HG03066 (cell line): Measurements from ENCODE around the gene F10.

Experiments used
- ATAC-seq: cut with Tn5 transposase; IDR thresholded peaks from one replicate; pipeline ENCODE4 v1.9.1; 2021; ENCODE audit warnings: low read depth; ENCODE audit not compliant: unreplicated experiment

Gene F10

GRCh38 chr13:113166681-113167080 lies 44.1 kb downstream of the F10 start:
- ATAC-seq: no peak

- ATAC-seq: no peak
These were observed 44.6 kb downstream of the F10 start for GRCh38 chr13:113167155-113167554.

- ATAC-seq: no peak
These were observed 45.0 kb downstream of the F10 start for GRCh38 chr13:113167575-113167974.

DNA sequence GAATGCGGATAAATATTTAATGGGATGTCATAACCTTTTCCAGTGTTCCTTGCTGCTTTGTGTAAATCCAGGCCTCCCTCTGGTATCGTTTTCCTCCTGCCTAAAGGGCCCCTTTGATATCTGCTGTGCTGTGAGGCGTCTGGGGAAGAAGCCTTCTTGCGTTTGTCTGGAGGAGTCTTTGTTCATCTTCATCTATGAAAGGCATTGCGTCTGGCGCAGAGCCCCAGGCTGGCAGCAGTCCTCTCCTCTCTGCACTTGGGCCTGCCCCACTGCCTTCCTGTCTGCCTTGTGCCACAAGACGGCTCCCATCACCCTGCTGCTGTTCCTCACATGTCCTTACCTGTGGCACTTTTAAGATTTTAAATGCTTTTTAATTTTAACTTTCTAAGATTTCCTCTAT lies 45.6 kb downstream of the F10 start:
- no peak for ATAC-seq

- no peak for ATAC-seq
These were observed 47.0 kb downstream of the F10 start for GRCh38 chr13:113169277-113170272.

DNA sequence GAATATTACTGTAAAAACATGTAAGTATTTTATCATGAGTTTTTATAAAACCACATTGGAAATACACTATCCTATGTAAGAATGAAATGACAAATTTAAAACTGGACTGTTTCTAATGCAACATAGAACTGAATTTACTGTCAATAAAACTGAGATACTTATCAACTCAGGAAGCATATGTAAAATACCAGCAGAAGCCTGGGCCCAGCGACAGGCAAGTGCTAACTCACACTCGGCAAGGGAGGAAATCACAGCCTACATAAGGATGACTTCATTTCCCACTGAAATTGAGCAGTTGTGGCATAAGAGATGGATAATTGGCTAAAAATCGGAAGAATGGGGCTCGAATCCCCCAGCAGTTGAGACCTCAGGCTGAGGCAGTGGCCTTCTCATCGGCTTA lies 47.9 kb downstream of the F10 start:
- no peak for ATAC-seq

GRCh38 chr13:113171250-113172125 lies 48.9 kb downstream of the F10 start:
- ATAC-seq: no peak

DNA sequence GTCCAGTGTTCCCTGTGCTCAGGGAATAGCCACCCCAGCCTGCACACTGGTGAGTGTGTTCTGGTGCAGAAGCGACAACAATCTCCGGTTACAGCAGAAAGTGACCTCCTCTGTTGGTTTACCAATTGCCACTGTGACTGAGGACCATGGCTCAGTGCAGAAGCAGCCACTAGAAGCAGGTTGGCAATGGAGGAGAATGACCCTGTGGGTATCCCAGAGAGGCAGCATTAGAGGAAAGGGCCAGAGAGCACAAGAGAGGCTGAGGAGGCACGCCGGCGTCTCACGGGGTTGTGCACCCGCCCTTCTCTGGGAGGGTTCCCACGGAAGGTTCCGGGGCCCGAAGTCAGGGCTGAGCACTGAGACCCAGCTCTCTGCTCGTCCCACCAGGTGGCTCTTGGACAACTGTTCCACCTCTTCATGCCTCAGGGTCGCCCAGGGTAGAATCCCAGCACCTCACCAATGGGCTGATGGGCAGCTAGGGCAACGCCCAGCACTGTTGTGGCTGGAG lies 49.9 kb downstream of the F10 start:
- no peak for ATAC-seq

- ATAC-seq: no peak
These were observed 53.7 kb downstream of the F10 start for GRCh38 chr13:113176280-113176679.

DNA sequence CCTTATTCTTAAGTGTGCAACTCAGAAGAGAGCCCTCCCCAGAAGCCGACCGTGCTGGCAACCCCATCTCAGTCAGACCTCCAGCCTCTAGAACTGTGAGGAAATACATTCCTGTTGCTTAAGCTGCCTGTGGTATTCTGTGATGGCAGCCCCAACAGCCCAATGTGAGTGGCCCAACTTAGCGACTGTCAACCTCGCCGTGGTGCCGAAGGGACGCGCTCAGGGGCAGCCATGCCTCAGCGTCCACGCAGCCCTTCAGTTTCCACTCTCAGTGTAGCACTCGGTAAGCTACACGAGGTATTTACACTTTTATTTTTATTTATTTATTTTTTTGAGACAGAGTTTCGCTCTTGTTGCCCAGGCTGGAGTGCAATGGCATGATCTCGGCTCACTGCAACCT lies 54.2 kb downstream of the F10 start:
- ATAC-seq: no peak

DNA sequence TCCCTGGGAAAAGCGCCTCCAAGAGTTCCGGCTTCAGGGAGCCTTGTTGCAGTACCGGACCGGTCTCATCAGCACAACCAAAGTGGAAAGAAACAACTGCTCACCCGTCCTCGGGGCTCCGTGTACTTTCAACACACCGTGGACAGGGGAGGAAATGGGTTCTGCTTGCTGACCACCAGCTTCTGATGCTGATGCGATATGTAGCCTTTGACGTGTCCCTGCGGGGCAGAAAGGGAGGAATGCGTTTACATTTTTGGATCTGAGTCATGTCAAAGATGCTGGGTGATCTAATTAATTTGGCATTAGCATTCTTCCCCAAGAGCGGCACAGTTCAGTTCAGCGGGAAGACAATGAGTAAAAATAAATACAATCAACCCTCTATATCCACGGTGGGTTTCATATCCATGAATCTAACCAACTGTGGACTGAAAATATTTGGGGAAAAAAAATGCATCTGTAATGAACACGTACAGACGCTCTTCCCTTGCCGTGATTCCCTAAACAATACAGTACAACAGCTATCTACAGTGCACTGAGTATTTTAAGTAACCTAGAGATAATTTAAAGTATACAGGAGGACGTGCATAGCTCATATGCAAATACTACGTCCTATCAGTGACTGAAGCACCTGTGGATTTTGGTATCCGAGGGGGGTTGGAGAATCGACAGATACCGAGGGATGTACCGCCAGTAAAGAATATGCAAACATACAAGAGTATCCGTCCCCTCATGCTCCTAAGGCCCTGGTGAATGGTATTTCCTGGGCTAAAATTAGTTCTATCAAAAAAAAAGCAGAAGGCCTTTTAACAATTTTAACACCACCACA lies 55.7 kb downstream of the F10 start:
- no peak for ATAC-seq

DNA sequence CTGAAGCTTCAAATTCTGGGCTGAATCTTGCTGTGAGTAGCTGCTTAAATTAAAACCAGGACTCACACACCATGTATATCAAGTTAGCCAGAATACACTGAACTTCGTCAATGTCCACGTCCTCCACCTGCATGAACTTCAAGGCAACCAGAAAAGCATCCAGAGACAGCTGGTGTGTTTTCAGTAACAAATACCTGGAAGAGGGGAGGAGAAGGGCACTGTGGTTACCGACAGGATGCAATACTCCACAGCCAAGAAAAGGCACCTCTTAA lies 56.2 kb downstream of the F10 start:
- ATAC-seq: no peak

DNA sequence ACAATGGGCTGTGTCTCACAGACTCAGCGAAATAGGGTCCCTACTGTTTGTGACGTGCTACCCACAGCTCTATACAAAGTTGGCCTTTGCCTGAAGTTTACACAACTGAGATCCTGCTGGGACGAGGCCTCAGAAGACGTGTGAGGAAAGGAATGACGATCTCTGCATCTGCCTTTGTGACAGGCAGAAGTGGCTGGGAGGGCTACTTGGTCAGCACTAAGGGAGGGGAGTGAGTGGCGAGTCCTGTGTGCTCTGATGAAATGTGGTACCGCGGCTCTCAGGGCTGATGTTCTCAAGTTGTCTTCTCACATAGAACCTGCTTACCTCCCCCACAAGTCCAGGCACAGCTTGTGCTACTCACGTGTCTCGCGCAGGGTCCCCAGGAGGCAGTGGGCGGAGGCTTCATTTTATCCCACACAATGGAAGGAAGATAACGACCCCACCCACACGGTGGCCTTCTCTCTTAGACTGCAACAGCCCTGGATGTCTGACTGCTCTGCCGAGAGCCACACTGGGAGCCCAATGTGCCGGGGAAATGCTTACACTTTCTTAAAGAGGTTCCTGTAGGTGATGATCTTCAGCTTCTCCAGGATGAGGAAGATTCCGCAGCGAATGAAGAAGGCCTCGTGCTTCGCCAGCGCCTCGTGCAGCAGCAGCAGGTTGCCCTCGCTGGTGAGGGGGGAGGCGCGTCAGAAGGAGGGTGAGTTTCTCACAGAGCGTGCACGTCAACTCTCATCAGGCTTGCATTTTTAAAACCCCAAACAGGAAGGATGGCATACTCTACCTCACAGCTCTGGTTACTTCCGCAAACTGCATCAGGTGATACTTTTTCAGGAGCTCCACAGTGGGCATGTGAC lies 57.0 kb downstream of the F10 start:
- no peak for ATAC-seq

GRCh38 chr13:113182046-113182445 lies 59.4 kb downstream of the F10 start:
- ATAC-seq: no peak

DNA sequence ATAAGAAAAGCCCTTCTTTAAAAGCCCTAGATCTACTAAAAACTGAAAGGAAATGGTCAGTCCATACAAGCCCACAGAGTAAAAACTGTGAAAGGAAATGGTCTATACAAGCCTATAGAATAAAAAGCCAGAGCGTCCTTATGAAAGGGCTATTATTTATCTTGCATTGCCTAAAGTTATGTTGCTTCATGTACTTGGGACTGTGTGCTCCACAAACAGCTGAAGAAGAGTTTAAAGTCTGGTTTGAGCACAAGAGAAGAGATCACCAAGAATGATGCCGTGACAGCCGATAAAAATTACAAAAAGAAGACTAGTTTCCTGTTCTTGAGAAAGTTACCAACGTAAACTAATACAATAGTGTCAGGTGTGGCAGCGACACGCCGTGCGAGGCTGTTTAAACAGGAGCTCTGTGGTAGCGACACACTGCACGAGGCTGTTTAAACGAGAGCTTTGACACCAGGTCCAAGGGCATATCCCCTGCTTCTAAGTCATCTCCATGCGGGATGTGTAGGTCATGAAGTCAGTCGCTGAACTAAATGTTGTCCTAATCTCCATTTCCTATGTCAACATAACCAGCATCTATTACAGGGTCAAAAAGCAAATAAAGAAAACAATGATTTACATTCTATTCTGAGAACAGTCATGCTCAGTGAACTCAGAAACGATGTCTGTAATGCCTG lies 61.0 kb downstream of the F10 start:
- ATAC-seq: no peak

GRCh38 chr13:113184568-113185440 lies 62.2 kb downstream of the F10 start:
- ATAC-seq: no peak

DNA sequence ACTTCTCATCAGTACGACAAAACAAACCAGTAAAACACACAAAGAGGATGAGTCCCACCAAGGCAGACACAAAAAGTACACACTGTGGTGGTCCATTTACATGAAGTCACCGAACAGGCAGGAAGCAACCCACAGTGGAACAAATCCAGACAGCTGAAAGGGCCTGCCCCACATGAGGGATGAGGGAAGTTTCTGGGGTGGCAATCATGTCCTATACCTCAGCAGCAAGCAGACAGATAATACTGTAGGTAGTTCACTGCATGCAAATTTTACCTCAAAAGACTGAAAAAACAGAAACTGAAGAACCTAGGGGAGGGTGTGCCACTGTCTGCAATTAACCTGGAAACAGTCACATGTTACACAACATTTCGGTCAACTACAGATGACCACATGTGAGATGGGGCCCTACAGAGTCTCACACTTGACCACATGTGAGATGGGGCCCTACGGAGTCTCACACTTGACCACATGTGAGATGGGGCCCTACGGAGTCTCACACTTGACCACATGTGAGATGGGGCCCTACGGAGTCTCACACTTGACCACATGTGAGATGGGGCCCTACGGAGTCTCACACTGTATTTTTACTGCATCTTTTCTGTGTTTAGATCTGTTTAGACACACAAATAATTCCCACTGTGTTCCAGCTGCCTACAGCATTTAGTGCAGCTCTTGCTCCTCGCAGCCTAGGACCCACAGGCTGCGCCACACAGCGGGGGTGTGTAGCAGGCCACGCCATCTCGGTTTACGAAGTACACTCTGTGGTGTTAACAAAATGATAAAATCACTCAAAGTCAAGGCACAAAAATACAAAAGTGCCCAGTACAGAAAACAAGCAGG lies 63.7 kb downstream of the F10 start:
- ATAC-seq: peak; percentile 96
